GM21367 (cell line): Measurements from ENCODE around the gene ITSN1.

Experiments
- ATAC-seq: cut with Tn5 transposase; IDR thresholded peaks from one replicate; pipeline ENCODE4 v1.9.1; 2021; ENCODE audit not compliant: unreplicated experiment

Gene ITSN1

DNA sequence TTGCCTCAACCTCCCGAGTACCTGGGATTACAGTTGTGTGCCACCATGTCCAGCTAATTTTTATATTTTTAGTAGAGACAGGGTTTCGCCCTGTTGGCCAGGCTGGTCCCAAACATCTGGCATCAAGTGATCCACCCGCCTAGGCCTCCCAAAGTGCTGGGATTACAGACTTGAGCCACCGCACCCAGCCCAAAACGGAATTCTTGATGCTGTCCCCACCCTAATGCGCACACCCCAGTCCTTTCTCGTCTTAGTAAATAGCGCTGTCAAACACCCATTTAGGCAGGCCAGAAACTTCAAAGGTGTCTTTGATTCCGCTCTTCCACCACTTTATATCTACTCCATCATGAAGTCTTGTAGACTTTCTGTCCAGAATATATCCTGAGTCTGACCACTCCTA lies 35.1 kb downstream of the ITSN1 start:
- no peak for ATAC-seq

DNA sequence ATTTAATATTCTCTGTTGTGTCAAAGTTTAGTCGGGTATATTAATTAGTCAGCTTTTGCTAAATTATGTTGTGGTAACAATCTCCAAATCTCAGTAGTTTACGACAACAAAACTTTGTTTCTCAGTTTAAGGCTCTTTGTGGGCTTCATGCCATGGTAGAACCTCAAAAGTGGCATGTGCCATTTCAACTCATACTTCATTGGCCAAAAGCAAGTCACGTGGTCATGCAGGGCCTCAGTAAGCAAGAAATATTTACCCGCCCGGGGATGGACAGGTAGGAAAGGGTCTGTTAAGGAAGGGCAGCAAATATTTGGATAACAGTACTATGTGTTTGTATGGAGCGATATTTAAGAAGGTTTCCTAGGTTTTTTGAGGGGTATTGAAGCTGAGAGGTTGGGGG lies 38.6 kb downstream of the ITSN1 start:
- no peak for ATAC-seq

DNA sequence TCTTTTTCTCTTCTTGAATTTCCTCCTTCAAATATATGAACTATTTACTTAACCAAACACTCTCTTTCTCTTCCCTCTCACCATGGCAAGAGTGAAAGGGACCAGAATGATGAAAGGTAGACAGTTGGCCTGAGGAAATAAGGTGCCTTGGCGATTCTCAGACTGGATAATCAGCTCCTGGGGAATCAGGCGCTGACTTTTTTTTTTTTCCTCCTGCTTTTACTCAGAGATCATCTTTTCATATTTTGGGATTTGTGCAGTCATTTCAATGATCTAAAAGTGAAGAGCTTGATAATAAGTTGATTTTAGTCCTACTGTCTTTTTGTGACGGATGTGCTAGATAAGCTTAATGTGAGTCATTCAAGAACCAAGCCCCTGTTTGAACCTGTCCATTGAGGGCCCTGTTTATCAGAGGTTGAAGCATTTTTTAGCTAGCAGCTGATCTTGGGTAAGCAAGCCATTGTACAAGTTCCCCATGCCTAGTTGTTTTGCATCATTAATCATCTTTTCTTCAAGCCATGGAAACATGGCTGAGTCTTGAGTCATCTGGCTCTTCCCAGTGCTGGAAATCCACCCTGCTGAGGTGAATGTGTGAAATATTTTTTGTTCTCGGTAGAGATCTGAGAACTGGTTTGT lies 40.8 kb downstream of the ITSN1 start:
- no peak for ATAC-seq

DNA sequence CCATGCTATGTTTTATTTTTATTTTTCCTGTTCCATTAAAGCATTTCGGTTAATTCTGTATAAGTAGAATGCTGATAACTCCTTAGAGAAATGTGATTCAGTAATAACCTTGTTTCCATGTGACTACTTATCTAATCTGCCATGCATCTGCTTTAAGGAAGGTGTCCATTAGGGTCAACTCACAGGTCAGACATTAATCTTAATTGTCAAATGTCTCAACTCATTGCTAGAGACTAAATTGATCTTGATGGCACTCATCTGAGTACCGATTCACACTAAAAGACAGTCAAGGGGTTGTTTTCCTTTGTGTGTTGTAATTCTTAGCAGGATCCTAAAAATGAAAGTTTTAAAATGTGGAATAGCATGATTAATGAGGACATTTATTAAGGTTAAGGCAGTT lies 41.8 kb downstream of the ITSN1 start:
- no peak for ATAC-seq

DNA sequence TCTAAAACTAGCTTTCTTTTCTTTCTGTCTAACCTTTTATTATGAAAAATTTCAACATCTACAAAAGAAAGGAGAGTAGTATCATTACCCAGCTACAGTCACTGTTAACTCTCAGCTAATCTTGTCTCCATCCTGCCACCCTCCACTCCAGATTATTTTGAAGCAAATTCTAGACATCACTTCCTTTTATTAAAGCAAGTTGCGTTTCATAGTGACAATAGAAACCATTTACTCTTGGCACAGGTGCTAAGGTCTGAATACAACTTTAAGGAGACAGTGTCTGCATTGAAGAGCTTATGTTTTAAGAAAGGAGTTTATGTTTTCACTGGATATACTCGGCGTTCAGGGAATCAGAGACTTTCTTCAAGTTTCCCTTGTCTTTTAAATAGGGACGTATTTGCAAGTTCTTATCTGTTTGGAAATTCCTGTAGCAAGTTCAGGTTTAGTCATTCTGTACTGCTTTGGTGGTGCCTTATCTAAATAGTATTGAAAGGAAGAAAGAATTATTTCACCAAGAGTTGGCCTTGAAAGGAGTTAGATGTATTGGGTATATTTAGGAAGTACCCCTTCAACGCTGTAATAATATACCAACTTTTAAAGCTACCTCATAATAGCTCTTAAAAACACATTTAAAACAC lies 42.7 kb downstream of the ITSN1 start:
- ATAC-seq = no peak

DNA sequence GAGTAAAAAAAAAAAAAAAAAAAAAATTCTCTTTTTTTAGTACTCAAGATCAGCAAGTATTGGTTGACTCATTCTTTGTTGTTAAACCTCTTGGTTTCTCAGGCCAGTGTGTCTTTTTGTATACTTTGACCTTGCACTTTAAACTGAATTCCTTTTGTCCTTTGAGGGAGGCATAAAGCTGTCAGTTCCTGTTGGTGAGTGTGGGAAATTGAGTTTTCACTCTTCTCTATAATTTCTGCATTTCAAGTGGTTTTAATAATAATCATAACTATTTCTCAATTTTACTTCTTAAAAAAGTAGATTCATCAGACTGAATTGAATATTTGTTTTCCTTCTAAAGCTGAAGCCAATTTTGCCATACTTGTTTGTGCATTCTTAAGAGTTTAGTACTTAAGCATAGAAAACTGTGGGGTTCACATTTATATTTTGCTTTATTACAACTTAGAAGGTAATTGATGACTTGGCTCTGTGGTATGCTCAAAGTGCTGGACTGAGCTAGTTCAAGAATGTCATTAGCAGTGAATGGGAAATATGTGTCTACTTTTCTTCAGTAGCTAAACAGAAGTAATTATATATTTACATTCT lies 43.4 kb downstream of the ITSN1 start:
- no peak for ATAC-seq

DNA sequence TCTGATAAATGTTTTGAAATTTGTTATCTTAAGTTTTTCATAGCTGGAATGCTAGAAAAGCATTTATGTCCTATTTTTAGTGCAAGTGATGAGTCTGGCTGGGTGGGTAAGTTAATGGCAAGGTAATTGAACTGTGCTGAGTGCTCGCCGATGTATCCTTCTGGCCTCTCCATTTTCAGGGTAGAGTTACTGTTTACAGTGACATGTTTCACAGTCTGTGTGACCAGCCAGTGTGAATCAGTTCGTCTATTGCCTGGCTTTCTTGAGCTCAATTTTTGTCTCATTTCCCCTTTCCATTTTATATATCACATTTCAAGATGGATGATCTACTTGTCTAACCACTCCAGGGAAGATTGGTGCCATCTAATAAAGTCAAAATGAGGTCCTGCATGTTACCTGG lies 44.1 kb downstream of the ITSN1 start:
- ATAC-seq = no peak

DNA sequence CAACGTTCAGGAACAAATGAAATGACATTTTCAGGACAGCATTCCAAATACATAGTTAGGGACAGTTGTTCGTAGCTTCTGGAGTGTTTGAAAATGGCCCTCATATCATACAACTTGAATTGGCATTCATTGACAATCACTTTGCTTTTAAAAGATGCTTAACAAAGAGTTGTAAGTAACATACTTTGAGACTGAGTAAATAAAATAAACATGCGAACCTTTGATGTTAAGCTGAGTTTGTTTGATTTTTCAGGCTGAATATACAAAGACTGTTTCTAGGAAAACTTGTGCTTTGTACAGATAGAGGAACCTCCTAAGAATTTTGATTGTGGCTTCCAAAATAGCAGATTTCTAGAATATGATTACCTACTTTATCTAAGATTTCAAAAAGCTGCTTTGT lies 45.3 kb downstream of the ITSN1 start:
- ATAC-seq = no peak

DNA sequence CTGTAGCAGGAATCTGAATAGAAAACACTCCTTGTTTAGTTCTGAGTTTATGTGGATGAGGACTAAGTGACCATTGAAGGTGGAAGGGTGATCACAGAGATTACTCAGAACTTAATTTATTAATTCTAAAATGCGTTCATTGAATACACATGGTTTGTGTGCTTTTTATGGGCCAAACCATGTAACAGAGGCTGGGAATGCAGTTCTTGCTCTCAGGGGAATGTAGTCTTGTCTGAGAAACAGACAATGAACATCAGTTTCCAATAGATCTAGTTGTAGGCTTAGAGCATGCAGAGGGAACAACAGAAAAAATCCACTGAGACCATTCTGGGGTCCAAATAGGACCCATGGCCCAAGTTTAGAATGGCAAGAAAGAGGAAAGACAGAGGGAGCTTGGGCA lies 46.1 kb downstream of the ITSN1 start:
- ATAC-seq = no peak

DNA sequence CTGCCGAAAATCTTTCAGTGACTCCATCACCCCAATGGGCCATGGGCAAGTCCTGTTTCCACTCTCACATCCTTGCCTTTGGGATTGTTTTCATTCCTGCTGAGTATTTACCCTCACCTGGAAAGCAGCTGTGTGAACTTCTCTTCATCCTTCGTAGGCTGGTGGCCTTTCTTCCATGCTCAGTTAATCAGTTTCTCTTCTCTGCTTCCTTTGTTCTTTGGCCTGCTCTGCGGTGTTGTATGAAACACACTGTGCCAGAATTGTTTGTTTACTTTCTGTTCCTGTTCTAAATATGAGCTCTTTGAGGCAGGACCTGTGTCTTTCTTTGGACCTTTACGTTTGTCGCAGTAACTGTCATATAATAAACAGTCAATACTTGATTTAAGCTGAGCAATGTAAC lies 48.6 kb downstream of the ITSN1 start:
- no peak for ATAC-seq

DNA sequence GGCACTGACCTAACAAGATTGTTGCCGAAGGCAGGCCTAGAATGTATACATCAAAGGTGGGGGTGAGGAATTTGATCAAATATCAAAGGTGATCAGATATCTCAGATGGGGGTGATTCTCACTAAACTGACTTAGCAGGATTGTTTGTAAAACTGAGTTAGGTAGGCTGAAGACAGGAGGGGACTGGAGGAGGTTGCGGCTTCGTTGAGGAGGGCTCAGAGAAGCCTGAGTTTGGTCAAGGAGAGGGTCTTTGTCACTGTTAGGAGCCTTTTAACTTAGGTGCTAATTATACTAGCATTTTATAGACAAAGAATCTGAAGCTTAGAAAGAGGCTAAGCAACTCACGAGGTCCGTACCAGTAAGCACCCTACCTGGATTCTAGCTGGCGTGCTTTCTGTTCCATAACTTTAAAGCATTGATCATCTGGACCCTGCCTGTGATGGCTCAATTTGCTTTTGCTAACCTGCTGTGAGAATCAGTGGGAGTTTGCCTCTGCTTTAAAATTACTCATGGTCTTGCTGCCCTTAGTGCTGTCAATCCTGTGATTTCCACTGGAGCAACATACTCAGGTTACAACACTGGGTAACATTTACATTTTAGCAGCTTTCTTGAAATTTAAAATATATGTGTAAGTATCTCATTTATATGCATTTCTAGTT lies 49.8 kb downstream of the ITSN1 start:
- no peak for ATAC-seq

DNA sequence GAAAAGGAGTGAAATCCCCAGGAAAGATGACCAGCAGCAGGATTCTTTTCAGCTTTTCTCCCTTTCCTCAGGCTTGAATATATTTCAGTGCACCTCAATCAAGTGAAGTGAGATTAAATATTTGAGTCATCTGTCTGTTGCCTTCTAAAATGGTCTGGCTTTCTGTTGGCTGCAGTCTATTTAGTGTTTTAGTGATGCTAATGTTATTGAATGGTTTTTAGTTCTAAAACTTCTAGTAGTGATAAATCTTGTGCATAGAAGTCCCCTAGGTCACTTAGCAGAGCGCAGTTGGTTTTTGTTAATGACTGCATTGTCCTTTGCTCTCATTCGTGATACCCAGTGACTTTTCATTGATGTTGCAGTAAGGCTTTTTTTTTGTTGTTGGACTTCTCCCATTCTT lies 53.5 kb downstream of the ITSN1 start:
- no peak for ATAC-seq

DNA sequence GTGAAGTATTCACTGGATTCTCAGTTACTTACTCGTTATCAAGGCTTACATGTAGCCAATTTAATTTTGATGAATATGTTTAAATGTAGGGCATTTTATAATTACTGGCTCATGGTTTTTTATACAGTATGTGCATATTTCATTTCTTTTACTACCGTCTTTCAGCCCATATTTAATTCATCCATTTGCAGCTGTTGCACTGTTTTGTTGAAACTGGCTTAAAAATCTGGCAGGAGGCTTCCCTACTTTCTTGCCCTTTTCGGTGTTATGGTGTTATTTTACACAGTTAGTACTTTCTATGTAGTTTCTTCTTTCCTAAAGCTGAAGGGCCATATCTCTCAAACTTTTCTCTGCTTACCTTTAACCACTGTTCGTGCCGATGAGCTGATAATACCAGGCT lies 54.2 kb downstream of the ITSN1 start:
- no peak for ATAC-seq

DNA sequence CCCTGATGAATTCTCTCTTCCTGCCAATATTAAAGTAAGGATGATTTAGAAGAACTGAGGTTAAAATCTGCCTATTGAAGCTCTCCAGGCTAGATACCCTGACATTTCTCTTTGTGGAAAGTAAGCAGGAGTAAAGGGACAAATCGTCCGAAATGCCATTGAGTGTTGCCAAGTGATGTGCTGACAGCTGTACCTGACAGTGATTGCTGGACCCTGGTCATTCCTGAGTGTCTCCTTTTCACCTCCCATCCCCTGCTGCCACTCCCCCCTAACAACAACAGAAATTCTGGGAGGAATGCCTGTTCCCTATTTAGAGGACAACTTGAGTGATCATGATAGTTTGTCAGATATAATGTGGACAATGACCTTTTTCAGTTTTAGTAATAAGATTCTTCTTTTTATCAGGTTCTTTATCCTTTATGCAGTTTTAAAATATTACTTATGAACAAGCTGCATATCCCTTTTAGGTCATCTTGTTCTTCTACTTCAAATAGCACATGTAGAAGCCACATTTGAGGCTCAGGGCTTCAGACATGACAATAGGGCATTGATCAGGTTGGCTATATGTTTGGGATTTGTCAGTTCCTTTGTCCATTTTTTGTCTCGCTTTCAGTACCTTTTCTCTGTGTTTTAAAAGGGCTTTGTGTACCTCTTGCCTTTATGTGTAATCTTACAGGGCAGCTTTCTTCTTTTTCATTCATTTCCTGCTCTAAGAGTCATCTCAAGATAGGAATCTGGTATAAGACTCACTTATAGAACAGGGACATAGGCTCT lies 56.0 kb downstream of the ITSN1 start:
- no peak for ATAC-seq

DNA sequence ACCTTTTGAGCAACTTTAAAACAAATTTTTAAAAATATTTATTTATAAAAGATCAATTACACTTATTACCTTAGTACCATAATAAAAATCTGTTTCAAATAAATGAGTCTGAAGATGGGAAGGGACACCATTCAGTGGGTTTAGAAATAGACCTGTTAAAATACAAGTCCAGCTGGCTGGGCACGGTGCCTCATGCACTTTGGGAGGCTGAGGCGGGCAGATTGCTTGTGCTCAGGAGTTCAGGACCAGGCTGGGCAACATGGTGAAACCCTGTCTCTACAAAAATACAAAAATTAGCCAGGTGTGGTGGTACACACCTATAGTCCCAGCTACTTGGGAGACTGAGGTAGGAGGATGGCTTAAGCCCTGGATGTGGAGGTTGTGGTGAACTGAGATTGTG lies 57.0 kb downstream of the ITSN1 start:
- ATAC-seq = no peak

DNA sequence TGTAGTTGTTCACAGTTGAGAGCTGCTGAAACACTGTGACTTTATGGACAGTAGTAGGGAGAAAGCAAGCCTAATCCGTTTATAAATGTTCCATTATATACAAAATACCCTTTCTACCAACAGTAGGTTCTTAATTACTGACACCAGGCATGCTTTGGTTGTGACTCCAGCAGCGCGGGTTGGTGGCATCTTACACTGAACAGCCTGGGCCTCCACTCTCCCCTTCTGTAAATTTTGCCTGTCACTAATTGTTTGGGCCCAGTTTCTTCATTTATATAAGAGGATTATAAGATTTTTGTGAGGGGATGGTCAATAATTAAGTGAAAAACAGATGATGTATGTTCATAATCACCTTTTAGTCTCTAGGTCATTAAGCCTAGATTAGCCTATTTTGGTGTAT lies 58.2 kb downstream of the ITSN1 start:
- no peak for ATAC-seq

DNA sequence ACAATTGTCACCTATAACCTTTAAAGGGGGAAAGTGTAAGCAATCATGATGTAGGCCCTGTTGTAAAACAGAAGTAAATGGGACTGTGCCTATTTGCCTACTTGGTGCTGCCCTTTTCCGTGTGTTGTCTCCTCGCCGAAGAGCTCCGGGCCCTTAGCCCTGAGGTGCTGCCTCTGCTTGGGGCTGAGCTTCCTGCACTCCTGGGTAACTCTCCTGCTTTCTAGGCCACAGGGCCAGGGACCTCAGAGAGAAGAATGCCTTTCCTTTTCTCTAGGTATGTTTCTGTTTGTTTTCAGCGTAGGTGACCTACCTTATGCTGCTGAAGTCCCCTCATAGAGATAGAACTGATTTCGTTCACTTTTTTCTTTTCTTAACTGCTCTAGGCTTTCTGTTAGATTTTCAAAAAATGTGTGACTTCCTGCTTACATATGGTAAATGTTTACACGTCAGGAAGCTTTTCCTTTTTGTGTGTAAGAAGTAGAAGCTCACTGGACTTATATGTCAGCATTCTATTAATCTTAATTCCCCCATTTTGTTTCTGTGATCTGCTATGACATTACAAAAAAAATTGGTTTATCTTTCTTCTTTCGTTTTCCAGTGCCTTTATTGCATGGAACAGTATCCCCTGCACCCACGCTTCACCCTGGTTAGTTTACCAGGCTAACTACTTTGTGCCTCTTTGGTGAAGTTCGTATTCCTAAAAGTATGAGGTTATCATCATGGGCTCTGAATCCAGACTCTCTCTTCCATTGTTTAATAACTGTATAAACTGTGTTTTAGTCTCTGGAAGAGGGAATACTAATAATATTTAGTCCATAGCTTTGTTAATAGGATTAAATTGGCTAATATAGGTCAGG lies 61.7 kb downstream of the ITSN1 start:
- ATAC-seq = no peak

DNA sequence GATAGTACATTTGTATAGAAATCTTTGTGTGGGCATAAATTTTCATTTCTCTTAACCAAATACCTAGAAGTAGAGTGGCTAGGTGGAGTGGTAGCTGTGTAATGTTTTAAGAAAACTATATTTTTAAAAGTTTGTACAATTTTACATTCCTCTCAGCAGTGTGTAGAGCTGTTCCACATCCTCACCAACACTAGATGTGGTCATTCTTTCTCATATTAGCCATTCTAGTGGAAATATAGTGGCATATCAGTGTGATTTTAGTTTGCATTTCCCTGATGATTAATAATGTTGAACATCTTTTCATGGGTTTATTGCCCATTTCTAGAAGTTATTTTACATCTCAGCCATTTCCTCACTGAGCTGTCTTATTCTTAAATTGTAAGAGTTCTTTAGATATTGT lies 65.5 kb downstream of the ITSN1 start:
- no peak for ATAC-seq

DNA sequence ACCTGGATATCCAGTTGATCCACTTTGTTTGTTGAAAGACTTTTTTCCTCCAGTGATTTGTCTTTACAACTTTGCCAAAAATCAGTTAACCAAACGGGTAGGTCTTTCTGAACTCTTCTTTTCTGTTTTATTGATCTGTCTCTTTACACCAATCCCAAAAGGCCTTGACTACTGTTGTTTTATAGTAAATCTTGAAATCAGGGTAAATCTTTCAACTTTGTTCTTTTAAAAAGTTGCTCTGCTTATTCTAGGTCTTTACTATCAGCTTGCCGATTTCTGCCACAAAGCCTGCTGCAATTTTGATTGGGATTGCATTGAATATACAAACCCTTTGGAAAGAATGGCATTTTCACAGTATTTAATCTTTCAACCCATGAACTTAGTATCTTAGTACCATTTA lies 66.6 kb downstream of the ITSN1 start:
- ATAC-seq = no peak

DNA sequence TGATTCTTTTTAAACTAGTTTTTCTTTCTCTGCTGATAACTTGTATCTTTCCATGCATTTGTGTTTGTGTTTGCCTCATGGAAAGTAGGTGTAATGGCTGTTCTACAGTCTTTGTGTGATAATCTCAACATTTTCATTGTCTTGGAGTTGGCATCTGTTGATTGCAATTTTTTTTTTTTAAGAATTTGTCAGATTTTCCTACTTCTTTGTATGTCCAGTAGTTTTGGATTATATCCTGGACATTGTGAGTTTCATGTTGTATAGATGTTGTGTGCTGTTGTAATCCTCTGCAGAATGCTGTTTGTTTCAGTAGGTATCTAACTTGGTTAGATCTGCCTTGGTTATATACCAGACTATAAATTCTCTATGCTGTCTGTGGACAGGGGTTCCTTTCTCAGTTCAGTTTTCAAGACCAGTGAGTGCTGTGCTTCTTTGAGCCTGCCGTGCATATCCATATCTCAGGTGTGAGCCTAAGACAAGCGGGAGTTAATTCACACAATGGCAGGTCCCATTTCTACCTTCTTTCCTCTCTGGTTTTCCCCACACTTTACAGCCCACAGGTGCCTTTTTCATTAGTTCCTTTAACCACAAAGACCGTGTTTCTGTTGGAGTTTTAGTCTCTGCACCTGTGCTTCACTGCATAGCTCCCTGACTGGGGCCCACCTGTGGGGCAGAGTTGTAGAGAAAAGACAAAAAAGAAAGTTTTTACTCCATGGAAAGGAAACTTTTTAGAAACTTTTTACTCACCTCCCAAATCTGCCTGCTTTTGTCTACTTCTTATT lies 69.9 kb downstream of the ITSN1 start:
- no peak for ATAC-seq
